HEK293 (cell line): Measurements from ENCODE around the gene PDE3A.

ENCODE experiments used
- CTCF ChIA-PET: fragments of 350-600 bp; formaldehyde crosslinking; extraction: SDS; loops from one replicate; lab custom pipeline; 2021; ENCODE audit warnings: antibody characterized with exemption; lab: Yijun Ruan, JAX
- POLR2A ChIA-PET: fragments of 300-600 bp; formaldehyde crosslinking; extraction: SDS; loops from one replicate; lab custom pipeline; 2020; ENCODE audit warnings: antibody characterized with exemption, inconsistent platforms; lab: Yijun Ruan, JAX
- H3K27ac ChIP-seq: fragments of 200-500 bp; sonication (Bioruptor generic); 2 replicates; pipeline ENCODE4 v1.5.1; 2014; ENCODE audit warnings: low read depth, low read length, control low read depth, inconsistent platforms; ENCODE audit errors: extremely low read depth
- H3K36me3 ChIP-seq, 2 experiments: fragments of 200-500 bp in 1 of 2; sonication (Bioruptor generic) in 1 of 2; 1 replicate in 1 of 2; 2 replicates in 1 of 2; pipeline ENCODE4 v1.5.1; 2014 to 2017; ENCODE audit warnings: inconsistent platforms in 2 of 2, low read length in 2 of 2; ENCODE audit not compliant: control insufficient read depth in 2 of 2, insufficient read depth in 1 of 2
- H3K4me1 ChIP-seq: fragments of 200-500 bp; sonication (Bioruptor generic); 2 replicates; pipeline ENCODE4 v1.5.1; 2014; ENCODE audit warnings: mild to moderate bottlenecking, low read length, inconsistent platforms; ENCODE audit not compliant: control insufficient read depth, insufficient read depth
- H3K4me3 ChIP-seq: 2 replicates; pipeline ENCODE4 v1.5.1; 2011; ENCODE audit warnings: low read depth, mild to moderate bottlenecking, control low read depth, low read length, moderate library complexity
- H3K9me3 ChIP-seq: fragments of 200-500 bp; sonication (Bioruptor generic); 2 replicates; pipeline ENCODE4 v1.5.1; 2014; ENCODE audit warnings: low read depth, low read length, inconsistent platforms; ENCODE audit not compliant: control insufficient read depth, insufficient read depth
- BCL6B ChIP-seq: fragments of 450-650 bp; formaldehyde crosslinking; IDR thresholded peaks from 2 replicates; pipeline ENCODE4 v1.5.1; 2017; ENCODE audit warnings: missing biosample characterization, missing genetic modification characterization
- GFI1B ChIP-seq: fragments of 450-650 bp; formaldehyde crosslinking; IDR thresholded peaks from 2 replicates; pipeline ENCODE4 v1.5.1; 2016; ENCODE audit warnings: missing biosample characterization, missing genetic modification characterization
- HIC1 ChIP-seq: fragments of 450-650 bp; formaldehyde crosslinking; IDR thresholded peaks from 2 replicates; pipeline ENCODE4 v1.5.1; 2016; ENCODE audit warnings: missing biosample characterization, missing genetic modification characterization
- SP3 ChIP-seq: fragments of 450-650 bp; formaldehyde crosslinking; IDR thresholded peaks from 2 replicates; pipeline ENCODE4 v1.5.1; 2016; ENCODE audit warnings: missing biosample characterization, missing genetic modification characterization
- TCF7L2 ChIP-seq: IDR thresholded peaks from 2 replicates; pipeline ENCODE4 v1.6.1; 2011; ENCODE audit warnings: low read depth, mild to moderate bottlenecking, inconsistent platforms, low read length, moderate library complexity, borderline replicate concordance
- WT1 ChIP-seq: fragments of 450-650 bp; formaldehyde crosslinking; IDR thresholded peaks from 2 replicates; pipeline ENCODE4 v1.5.1; 2016; ENCODE audit warnings: missing biosample characterization, missing genetic modification characterization
- ZNF114 ChIP-seq: fragments of 450-650 bp; formaldehyde crosslinking; IDR thresholded peaks from 2 replicates; pipeline ENCODE4 v1.5.0; 2017; ENCODE audit warnings: missing biosample characterization, missing genetic modification characterization
- ZNF133 ChIP-seq: fragments of 450-650 bp; formaldehyde crosslinking; IDR thresholded peaks from 2 replicates; pipeline ENCODE4 v1.5.1; 2016; ENCODE audit warnings: missing biosample characterization, missing genetic modification characterization
- ZNF138 ChIP-seq: fragments of 450-650 bp; formaldehyde crosslinking; IDR thresholded peaks from 2 replicates; pipeline ENCODE4 v1.5.1; 2016; ENCODE audit warnings: missing biosample characterization, missing genetic modification characterization, borderline replicate concordance
- ZNF140 ChIP-seq: fragments of 450-650 bp; formaldehyde crosslinking; IDR thresholded peaks from 2 replicates; pipeline ENCODE4 v1.5.1; 2016; ENCODE audit warnings: missing biosample characterization, missing genetic modification characterization
- ZNF175 ChIP-seq: fragments of 450-650 bp; formaldehyde crosslinking; IDR thresholded peaks from 2 replicates; pipeline ENCODE4 v1.5.1; 2016; ENCODE audit warnings: missing biosample characterization, missing genetic modification characterization
- ZNF426 ChIP-seq: fragments of 450-650 bp; formaldehyde crosslinking; IDR thresholded peaks from 2 replicates; pipeline ENCODE4 v1.5.1; 2017; ENCODE audit warnings: missing biosample characterization, missing genetic modification characterization, mild to moderate bottlenecking, inconsistent platforms, moderate library complexity
- ZNF501 ChIP-seq: fragments of 450-650 bp; formaldehyde crosslinking; IDR thresholded peaks from 2 replicates; pipeline ENCODE4 v1.5.1; 2016; ENCODE audit warnings: missing biosample characterization, missing genetic modification characterization
- ZNF518A ChIP-seq: fragments of 450-650 bp; formaldehyde crosslinking; conservative IDR thresholded peaks from 2 replicates; pipeline ENCODE4 v1.5.1; 2016; ENCODE audit warnings: low read depth, missing biosample characterization, missing genetic modification characterization
- ZNF571 ChIP-seq: fragments of 450-650 bp; formaldehyde crosslinking; IDR thresholded peaks from 2 replicates; pipeline ENCODE4 v1.5.0; 2017; ENCODE audit warnings: missing biosample characterization, missing genetic modification characterization
- ZNF621 ChIP-seq: fragments of 450-650 bp; formaldehyde crosslinking; IDR thresholded peaks from 2 replicates; pipeline ENCODE4 v1.5.1; 2017; ENCODE audit warnings: missing biosample characterization, missing genetic modification characterization
- ZNF626 ChIP-seq: fragments of 450-650 bp; sonication (Bioruptor Pico); formaldehyde crosslinking; IDR thresholded peaks from 2 replicates; pipeline ENCODE4 v1.5.1; 2018; ENCODE audit warnings: missing biosample characterization, missing genetic modification characterization, inconsistent platforms
- ZNF776 ChIP-seq: fragments of 450-650 bp; formaldehyde crosslinking; IDR thresholded peaks from 2 replicates; pipeline ENCODE4 v1.5.0; 2017; ENCODE audit warnings: missing biosample characterization, missing genetic modification characterization, borderline replicate concordance
- ZNF785 ChIP-seq: fragments of 450-650 bp; formaldehyde crosslinking; IDR thresholded peaks from 2 replicates; pipeline ENCODE4 v1.5.1; 2016; ENCODE audit warnings: missing biosample characterization, missing genetic modification characterization
- TF ChIP-seq, protein P1 (sequence below): fragments of 450-650 bp; formaldehyde crosslinking; IDR thresholded peaks from 2 replicates; pipeline ENCODE4 v1.5.1; 2017; ENCODE audit warnings: missing biosample characterization, mild to moderate bottlenecking, missing genetic modification characterization, moderate library complexity
- TF ChIP-seq, protein P2 (sequence below): fragments of 450-650 bp; formaldehyde crosslinking; conservative IDR thresholded peaks from 2 replicates; pipeline ENCODE4 v1.5.1; 2016; ENCODE audit warnings: low read depth, missing biosample characterization, missing genetic modification characterization
- TF ChIP-seq, protein P3 (sequence below): fragments of 450-650 bp; formaldehyde crosslinking; IDR thresholded peaks from 2 replicates; pipeline ENCODE4; 2016; ENCODE audit warnings: missing biosample characterization, missing genetic modification characterization

The PDE3A gene

DNA sequence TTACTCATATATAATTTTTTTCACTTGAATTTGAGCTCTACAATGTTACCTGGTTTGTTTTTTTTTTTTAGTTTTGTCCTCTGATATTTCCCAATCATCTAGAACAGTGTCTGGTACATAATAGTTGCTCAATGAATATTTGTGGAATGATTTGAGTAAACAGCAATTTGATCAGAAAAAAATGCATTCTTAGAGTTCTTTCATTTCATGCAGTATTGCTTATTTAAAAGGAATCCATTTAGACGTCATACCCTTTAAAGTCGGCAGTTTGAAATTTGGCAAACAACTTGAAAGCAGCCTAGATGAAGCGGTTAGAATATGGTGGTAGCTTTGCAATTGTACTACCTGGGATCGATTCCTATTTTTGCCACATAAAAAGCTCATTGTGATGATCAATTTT lies 140.0 kb downstream of the PDE3A start:
- POLR2A ChIA-PET = no interaction called here
- H3K36me3 ChIP-seq = no peaks in the 10 kb centered on the region
- no peak overlapping the region for H3K27ac ChIP-seq
- no peaks in the 10 kb centered on the region for H3K4me1 ChIP-seq
- H3K9me3 ChIP-seq = no peaks in the 10 kb centered on the region
- no peak overlapping the region for H3K4me3 ChIP-seq
- CTCF ChIA-PET = interaction anchor here (0.7 kb wide), 1 partner anchor 800 kb away, joined by 4 read pairs; no protein-coding TSS in a partner anchor
- TF ChIP-seq WT1 (tag by site-specific recombination) (no peak), ZNF776 (no peak), ZNF140 (no peak), ZNF626 (no peak), ZNF138 (tag by site-specific recombination) (no peak), ZNF785 (no peak), ZNF571 (tag by site-specific recombination) (no peak), ZNF114 (tag by site-specific recombination) (no peak)
- TF ChIP-seq, protein P1, sequence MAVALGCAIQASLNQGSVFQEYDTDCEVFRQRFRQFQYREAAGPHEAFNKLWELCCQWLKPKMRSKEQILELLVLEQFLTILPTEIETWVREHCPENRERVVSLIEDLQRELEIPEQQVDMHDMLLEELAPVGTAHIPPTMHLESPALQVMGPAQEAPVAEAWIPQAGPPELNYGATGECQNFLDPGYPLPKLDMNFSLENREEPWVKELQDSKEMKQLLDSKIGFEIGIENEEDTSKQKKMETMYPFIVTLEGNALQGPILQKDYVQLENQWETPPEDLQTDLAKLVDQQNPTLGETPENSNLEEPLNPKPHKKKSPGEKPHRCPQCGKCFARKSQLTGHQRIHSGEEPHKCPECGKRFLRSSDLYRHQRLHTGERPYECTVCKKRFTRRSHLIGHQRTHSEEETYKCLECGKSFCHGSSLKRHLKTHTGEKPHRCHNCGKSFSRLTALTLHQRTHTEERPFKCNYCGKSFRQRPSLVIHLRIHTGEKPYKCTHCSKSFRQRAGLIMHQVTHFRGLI (tag by site-specific recombination) = no peak

- H3K4me1 ChIP-seq = no peaks in the 10 kb centered on the region
- POLR2A ChIA-PET = no interaction called here
- H3K9me3 ChIP-seq = no peaks in the 10 kb centered on the region
- CTCF ChIA-PET = interaction anchor here (0.7 kb wide), 1 partner anchor 799 kb away, joined by 4 read pairs; no protein-coding TSS in a partner anchor
- H3K4me3 ChIP-seq = no peak overlapping the region
- H3K27ac ChIP-seq = no peak overlapping the region
- H3K36me3 ChIP-seq = no peaks in the 10 kb centered on the region
- TF ChIP-seq ZNF133 (tag by site-specific recombination) (no peak), ZNF175 (tag by site-specific recombination) (no peak), ZNF621 (tag by site-specific recombination) (no peak), ZNF518A (tag by site-specific recombination) (no peak), HIC1 (tag by site-specific recombination) (no peak), TCF7L2 (no peak), ZNF426 (tag by site-specific recombination) (no peak), SP3 (tag by site-specific recombination) (no peak), GFI1B (tag by site-specific recombination) (no peak), BCL6B (tag by site-specific recombination) (no peak), ZNF501 (tag by site-specific recombination) (no peak)
- TF ChIP-seq, protein P2, sequence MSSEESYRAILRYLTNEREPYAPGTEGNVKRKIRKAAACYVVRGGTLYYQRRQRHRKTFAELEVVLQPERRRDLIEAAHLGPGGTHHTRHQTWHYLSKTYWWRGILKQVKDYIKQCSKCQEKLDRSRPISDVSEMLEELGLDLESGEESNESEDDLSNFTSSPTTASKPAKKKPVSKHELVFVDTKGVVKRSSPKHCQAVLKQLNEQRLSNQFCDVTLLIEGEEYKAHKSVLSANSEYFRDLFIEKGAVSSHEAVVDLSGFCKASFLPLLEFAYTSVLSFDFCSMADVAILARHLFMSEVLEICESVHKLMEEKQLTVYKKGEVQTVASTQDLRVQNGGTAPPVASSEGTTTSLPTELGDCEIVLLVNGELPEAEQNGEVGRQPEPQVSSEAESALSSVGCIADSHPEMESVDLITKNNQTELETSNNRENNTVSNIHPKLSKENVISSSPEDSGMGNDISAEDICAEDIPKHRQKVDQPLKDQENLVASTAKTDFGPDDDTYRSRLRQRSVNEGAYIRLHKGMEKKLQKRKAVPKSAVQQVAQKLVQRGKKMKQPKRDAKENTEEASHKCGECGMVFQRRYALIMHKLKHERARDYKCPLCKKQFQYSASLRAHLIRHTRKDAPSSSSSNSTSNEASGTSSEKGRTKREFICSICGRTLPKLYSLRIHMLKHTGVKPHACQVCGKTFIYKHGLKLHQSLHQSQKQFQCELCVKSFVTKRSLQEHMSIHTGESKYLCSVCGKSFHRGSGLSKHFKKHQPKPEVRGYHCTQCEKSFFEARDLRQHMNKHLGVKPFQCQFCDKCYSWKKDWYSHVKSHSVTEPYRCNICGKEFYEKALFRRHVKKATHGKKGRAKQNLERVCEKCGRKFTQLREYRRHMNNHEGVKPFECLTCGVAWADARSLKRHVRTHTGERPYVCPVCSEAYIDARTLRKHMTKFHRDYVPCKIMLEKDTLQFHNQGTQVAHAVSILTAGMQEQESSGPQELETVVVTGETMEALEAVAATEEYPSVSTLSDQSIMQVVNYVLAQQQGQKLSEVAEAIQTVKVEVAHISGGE (tag by site-specific recombination) = no peak
- TF ChIP-seq, protein P3, sequence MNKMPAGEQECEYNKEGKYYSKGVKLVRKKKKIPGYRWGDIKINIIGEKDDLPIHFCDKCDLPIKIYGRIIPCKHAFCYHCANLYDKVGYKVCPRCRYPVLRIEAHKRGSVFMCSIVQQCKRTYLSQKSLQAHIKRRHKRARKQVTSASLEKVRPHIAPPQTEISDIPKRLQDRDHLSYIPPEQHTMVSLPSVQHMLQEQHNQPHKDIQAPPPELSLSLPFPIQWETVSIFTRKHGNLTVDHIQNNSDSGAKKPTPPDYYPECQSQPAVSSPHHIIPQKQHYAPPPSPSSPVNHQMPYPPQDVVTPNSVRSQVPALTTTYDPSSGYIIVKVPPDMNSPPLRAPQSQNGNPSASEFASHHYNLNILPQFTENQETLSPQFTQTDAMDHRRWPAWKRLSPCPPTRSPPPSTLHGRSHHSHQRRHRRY (tag by site-specific recombination) = no peak
Observed at GRCh38 chr12:20508962-20509361, 140.6 kb downstream of the PDE3A start.
